Fibroblast of mammary gland (primary cell): ENCODE data around the gene DEDD.
A peak's percentile ranks its signal among the peaks of the same experiment; 100 is the strongest.

Experiments used
- DNase-seq: peaks from one replicate; pipeline ENCODE4 v3.0.0-alpha.2; 2010; ENCODE audit warnings: low read depth
- H3K4me3 ChIP-seq: 2 replicates; pipeline ENCODE4 v1.5.1; 2011; ENCODE audit warnings: low read depth, mild to moderate bottlenecking, low read length, moderate library complexity; ENCODE audit not compliant: control insufficient read depth
- CTCF ChIP-seq: conservative IDR thresholded peaks from 2 replicates; pipeline ENCODE4 v1.5.1; 2011; ENCODE audit warnings: low read depth, low read length, inconsistent platforms; ENCODE audit not compliant: control insufficient read depth, insufficient read depth

DEDD gene

GRCh38 chr1:161106431-161106830 lies 26.0 kb downstream of the DEDD start:
- DNase-seq: peak; percentile 40
- no peak overlapping the region for H3K4me3 ChIP-seq
- TF ChIP-seq CTCF: no peak

GRCh38 chr1:161100556-161100955 lies 31.9 kb downstream of the DEDD start:
- TF ChIP-seq CTCF: no peak
- H3K4me3 ChIP-seq: no peak overlapping the region
- no peak for DNase-seq

GRCh38 chr1:161099090-161099802 lies 33.2 kb downstream of the DEDD start:
- H3K4me3 ChIP-seq: no peak overlapping the region
- no peak for DNase-seq
- no peak for TF ChIP-seq CTCF

- peak; percentile 66 for DNase-seq
- TF ChIP-seq CTCF: no peak
- peak within 1 kb of the TSS; percentile 50 for H3K4me3 ChIP-seq
These were observed 34.0 kb downstream of the DEDD start, which contains the start of gene KLHDC9 for GRCh38 chr1:161098210-161099068. KLHDC9 (plus strand) TSS chr1:161098361; CDS start chr1:161098536, 175 bp downstream.

GRCh38 chr1:161096530-161096929 lies 35.9 kb downstream of the DEDD start:
- H3K4me3 ChIP-seq: no peak overlapping the region
- DNase-seq: peak; percentile 88
- no peak for TF ChIP-seq CTCF

GRCh38 chr1:161096015-161096414 lies 36.5 kb downstream of the DEDD start:
- no peak for DNase-seq
- TF ChIP-seq CTCF: no peak

More at GRCh38 chr1:161096015-161096414, 36.5 kb downstream of the DEDD start:
- H3K4me3 ChIP-seq: no peak overlapping the region
